Lower lobe of right lung (tissue), 2 donors: Measurements from ENCODE around the gene GNPTG. TPM values are rescaled to one million over a fixed set of nuclear protein-coding genes. Genes with fewer than 3 reads are reported as not detected.

Experiments
- ATAC-seq, 2 donors: fragments of 200-7000 bp; cut with Tn5 transposase; one replicate each; pipeline ENCODE4 v1.9.1; 2020 to 2022; ENCODE audit warnings: mild to moderate bottlenecking in 2 of 2, moderate library complexity in 2 of 2
- DNase-seq: peaks from one replicate; pipeline ENCODE4 v3.0.0-alpha.2; 2020
- H3K27ac ChIP-seq: fragments of 200-600 bp; one replicate; pipeline ENCODE4 v1.8.0; 2022
- H3K27me3 ChIP-seq: fragments of 200-600 bp; one replicate; pipeline ENCODE4 v1.8.0; 2022; ENCODE audit warnings: low read depth
- H3K36me3 ChIP-seq: fragments of 200-600 bp; one replicate; pipeline ENCODE4 v1.8.0; 2022; ENCODE audit warnings: mild to moderate bottlenecking
- H3K4me1 ChIP-seq: fragments of 200-600 bp; one replicate; pipeline ENCODE4 v1.8.0; 2022
- H3K4me3 ChIP-seq: fragments of 200-600 bp; one replicate; pipeline ENCODE4 v1.8.0; 2022; ENCODE audit warnings: mild to moderate bottlenecking
- H3K9me3 ChIP-seq: fragments of 200-600 bp; one replicate; pipeline ENCODE4 v1.8.0; 2022
- CTCF ChIP-seq: fragments of 200-600 bp; IDR thresholded peaks from one replicate; pipeline ENCODE4 v1.8.0; 2022; ENCODE audit warnings: antibody characterized with exemption, mild to moderate bottlenecking
- intact Hi-C: fragments of 100-400 bp; cut with DNase I; formaldehyde crosslinking; loops from one replicate; pipeline ENCODE4 v1.11.0; 2022
- total RNA-seq: library from RNA; stranded (reverse); fragmentation: NEBNext Ultra II Directional; extraction: Animal tissue kit (Norgen Biotek cat#: 25700); gene quantifications from one replicate; pipeline ENCODE4 v1.2.1, GENCODE V29; 2021
- donor health status: DM: no; HTN: yes; CAD: no; lungs with severe emphysema.

GNPTG gene
- total RNA-seq, 1 donor from 2014 or later, result 89.5 TPM

DNA sequence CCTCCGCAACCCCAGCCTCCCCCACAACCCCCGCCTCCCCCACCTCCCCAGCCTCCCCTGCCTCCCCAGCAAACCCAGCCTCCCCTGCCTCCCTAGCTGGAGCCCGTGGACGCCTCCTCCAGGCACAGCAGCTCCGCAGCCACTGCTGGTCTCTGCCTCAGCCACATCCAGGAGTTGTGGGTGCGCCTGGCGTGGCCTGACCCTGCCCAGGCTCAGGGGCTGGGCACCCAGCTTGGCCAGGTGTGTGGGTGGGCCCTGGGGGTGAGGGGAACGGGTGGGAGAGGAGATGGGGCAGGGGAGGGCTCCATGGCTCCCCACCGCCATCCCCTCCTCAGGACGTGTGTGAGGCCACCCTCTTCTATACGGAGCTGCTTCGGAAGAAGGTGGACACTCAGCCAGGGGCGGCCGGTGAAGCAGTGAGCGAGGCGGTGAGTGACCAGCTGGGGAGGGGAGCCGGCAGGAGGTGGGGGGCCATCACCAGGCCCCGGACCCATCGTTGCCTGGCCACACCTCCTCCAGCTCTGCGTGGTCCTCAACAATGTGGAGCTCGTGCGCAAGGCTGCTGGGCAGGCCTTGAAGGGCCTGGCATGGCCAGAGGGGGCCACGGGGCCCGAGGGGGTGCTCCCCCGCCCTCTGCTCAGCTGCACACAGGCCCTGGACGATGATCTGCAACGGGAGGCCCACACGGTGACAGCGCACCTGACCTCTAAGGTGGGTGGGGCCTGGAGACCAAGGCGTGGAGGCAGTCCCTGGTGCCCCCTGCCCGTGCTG is 5.9 kb upstream of the GNPTG start:
- H3K4me1 ChIP-seq, result peaks cover 26% of the 10 kb centered on the region
- intact Hi-C loops, result no loop called here
- peaks cover 30% of the 10 kb centered on the region for H3K36me3 ChIP-seq
- no peak for DNase-seq
- no peaks in the 10 kb centered on the region for H3K9me3 ChIP-seq
- no peak for ATAC-seq
- H3K4me3 ChIP-seq, result no peak overlapping the region
- H3K27me3 ChIP-seq, result no peaks in the 10 kb centered on the region
- H3K27ac ChIP-seq, result no peak overlapping the region
- TF ChIP-seq CTCF, result no peak

DNA sequence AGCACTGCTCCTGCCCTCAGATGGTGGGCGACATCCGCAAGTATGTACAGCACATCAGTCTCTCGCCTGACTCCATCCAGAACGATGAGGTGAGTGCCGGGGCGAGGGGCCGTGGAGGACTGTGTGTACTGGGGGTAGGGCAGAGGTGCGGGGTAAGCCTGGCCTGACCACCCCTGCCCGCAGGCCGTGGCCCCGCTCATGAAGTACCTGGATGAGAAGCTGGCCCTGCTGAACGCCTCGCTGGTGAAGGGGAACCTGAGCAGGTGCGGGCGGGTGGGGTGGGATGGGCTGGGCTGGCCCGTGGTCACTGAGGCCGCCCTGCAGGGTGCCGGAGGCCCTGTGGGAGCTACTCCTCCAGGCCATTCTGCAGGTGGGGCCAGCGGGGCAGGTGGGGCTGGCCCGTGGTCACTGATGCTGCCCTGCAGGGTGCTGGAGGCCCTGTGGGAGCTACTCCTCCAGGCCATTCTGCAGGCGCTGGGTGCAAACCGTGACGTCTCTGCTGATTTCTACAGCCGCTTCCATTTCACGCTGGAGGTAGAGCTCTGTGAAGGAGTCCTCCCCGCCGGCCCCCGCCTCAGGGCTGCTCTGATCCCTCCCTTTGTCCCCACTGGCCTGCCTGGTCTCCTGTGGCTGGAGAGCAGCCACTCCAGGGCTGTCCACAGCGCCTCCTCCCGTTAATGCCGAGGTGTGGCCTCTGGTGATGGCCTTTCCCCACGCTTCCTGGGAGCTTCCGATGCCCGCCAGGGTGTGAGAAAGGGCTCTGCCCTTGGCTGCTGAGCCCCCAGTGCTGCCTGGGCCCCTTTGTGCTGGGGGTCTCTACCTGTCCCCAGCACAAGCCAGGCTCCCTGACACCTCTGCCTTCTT is 5.1 kb upstream of the GNPTG start:
- H3K4me1 ChIP-seq, result peaks cover 30% of the 10 kb centered on the region
- intact Hi-C loops, result no loop called here
- H3K27me3 ChIP-seq, result no peaks in the 10 kb centered on the region
- no peaks in the 10 kb centered on the region for H3K9me3 ChIP-seq
- no peak overlapping the region for H3K27ac ChIP-seq
- H3K36me3 ChIP-seq, result peaks cover 30% of the 10 kb centered on the region
- ATAC-seq (no peak), DNase-seq (no peak)
- TF ChIP-seq CTCF, result no peak
- no peak overlapping the region for H3K4me3 ChIP-seq

DNA sequence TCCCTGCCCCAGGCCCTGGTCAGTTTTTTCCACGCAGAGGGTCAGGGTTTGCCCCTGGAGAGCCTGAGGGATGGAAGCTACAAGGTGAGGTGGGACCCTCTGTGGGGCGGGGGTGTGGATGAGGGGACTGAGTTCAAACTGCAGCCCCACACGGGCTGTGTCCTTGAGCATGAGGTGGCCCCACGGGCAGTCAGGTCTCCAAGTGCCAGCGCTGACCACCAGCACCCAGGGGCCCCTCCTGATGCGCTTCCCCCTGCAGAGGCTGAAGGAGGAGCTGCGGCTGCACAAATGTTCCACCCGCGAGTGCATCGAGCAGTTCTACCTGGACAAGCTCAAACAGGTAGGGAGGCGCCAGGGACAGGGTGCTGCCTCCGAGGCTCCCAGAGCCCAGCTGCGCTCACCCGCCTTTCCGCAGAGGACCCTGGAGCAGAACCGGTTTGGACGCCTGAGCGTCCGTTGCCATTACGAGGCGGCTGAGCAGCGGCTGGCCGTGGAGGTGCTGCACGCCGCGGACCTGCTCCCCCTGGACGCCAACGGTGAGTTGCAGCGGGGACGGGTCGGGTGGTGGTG is 4.4 kb upstream of the GNPTG start:
- peaks cover 27% of the 10 kb centered on the region for H3K4me1 ChIP-seq
- no peak overlapping the region for H3K27ac ChIP-seq
- H3K4me3 ChIP-seq, result no peak overlapping the region
- no peak for DNase-seq
- no peak for ATAC-seq
- H3K36me3 ChIP-seq, result peaks cover 30% of the 10 kb centered on the region
- no peaks in the 10 kb centered on the region for H3K9me3 ChIP-seq
- H3K27me3 ChIP-seq, result no peaks in the 10 kb centered on the region
- intact Hi-C loops, result no loop called here
- TF ChIP-seq CTCF, result no peak

DNA sequence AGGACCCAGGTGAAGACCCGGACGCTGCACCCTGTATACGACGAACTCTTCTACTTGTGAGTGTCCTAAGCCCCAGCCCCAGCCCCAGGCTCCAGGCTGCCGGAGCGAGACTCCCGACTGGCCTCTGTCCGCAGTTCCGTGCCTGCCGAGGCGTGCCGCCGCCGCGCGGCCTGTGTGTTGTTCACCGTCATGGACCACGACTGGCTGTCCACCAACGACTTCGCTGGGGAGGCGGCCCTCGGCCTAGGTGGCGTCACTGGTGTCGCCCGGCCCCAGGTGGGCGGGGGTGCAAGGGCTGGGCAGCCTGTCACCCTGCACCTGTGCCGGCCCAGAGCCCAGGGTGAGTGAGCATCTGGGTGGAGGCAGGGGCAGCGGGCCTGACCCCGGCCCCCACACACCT is 3.8 kb upstream of the GNPTG start:
- Histone ChIP-seq H3K4me3 (no peak overlapping the region), H3K36me3 (peaks cover 30% of the 10 kb centered on the region), H3K27ac (no peak overlapping the region), H3K4me1 (peaks cover 29% of the 10 kb centered on the region), H3K27me3 (no peaks in the 10 kb centered on the region), H3K9me3 (no peaks in the 10 kb centered on the region)
- intact Hi-C loops, result no loop called here
- TF ChIP-seq CTCF, result no peak
- no peak for ATAC-seq
- DNase-seq, result no peak

- H3K9me3 ChIP-seq, result no peaks in the 10 kb centered on the region
- peaks cover 30% of the 10 kb centered on the region for H3K36me3 ChIP-seq
- H3K27me3 ChIP-seq, result no peaks in the 10 kb centered on the region
- H3K4me3 ChIP-seq, result no peak overlapping the region
- ATAC-seq (no peak), DNase-seq (no peak)
- H3K4me1 ChIP-seq, result peaks cover 30% of the 10 kb centered on the region
- no peak for TF ChIP-seq CTCF
- H3K27ac ChIP-seq, result no peak overlapping the region
- intact Hi-C loops, result no loop called here
Observed at GRCh38 chr16:1348441-1348840, 3.3 kb upstream of the GNPTG start.
